Stimulated activated CD8-positive, alpha-beta memory T cell treated with anti-CD3 and anti-CD28 coated beads, Interleukin-7, amount 100 ng/mL, for 1 hour (primary cell): ENCODE results near the gene POU6F2.

Source experiments
- DNase-seq, 2 donors: peaks; one replicate each; pipeline ENCODE4 v3.0.0-alpha.2; 2020; ENCODE audit warnings: low read depth in 2 of 2

The POU6F2 gene

DNA sequence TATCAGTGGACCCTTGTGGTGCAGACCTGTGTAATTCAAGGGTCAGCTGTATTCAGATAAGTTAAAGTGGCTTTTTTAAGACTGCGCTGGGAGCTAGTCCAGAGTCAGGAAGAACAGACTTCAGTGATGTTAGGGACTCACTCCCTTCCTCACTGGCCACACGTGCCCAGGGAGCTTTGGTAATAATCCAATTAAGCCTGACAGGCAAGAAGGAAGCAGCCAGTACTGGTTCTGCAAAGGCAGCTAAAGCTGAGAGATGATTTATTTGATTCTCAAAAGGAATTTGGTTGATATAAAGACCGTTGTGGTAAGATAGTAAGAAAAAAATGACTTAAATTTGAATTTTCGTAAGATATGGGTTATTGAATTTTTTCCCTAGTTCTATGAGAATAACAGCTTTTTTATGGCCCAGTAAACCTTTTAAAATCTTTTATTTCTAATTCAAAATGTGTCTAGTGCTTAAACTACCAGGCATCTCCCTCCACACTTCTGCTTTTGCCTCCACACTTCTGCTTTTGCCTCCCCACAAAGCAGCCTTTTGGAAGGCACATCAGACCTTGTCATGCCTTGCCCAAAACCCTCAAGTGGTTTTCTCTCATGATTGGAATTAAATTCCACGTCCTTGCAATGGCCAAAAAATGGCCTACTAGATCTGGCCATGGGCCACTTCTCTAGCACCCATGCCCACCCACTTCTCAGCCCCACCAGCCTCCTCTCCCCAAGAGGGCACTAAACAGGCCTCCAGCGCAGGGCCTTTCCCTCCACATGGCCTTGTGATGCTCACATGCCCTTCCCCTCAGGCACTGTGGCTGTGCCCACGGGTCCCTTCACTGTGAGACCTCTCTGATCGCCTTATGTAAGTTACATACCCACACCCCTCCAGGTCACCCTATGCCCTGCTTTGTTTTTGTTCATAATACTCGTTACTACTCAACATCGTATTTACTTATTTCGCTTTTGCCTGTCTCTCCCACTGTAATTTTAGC, 92.5 kb downstream of the POU6F2 start:
- no peak for DNase-seq

DNA sequence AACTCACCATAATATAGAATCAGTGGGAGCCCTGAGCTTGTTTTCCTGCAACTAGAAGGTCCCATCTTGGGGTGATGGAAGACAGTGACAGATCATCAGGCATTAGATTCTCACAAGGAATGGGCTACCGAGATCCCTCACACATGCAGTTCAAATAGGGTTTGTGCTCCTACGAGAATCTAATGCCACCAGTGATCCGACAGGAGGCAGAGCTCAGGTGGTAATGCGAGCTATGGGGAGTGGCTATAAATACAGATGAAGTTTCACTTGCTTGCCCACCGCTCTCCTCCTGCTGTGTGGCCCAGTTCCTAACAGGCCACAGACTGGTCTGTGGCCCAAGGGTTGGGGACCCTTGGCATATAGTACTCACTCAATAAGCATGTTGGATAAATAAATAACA, 93.4 kb downstream of the POU6F2 start:
- DNase-seq: no peak

DNA sequence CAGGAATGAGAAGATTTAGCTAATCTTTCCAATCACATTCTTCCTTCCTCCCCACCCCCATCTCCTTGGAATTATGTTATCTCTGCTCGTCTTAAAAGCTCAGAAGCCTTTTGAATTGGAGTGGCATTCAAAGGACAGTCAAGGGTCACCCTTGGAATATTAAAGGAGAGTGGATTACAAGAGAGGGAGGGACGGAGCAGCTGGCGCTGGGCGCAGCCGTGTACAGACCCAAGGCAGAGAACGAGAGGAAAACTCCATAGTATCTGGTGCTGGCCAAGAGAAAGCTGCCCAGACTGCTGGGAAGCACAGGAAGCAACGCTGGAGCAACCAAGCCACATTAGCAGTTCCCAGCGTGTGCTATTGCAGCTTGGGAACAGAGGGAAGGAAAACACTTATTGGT, 95.7 kb downstream of the POU6F2 start:
- no peak for DNase-seq

- no peak for DNase-seq
These were observed 97.5 kb downstream of the POU6F2 start for GRCh38 chr7:39075210-39075609.

GRCh38 chr7:39083781-39084180, 106.1 kb downstream of the POU6F2 start:
- DNase-seq: no peak

GRCh38 chr7:39084349-39084748, 106.6 kb downstream of the POU6F2 start:
- no peak for DNase-seq

DNA sequence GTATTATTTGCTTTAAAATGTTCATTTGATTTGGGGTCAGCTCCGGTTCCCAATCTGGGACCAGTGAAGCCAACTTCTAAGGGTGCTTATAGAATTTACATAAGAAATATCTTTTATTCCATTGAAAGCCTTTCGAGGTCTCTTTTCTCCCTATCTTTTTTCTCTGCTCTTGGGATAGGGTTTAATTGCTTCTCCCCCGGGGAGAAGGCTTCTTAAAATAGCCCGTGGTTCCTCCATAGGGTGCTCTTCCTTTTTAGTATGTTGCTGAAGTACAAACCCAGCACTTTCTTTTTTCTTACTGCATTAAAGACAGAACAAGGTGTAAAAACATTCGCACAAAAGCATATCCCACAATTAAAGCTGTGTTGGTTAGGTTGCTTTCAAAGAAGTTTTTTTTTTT, 107.5 kb downstream of the POU6F2 start:
- no peak for DNase-seq

- no peak for DNase-seq
These were observed 107.9 kb downstream of the POU6F2 start for GRCh38 chr7:39085590-39086049.

DNA sequence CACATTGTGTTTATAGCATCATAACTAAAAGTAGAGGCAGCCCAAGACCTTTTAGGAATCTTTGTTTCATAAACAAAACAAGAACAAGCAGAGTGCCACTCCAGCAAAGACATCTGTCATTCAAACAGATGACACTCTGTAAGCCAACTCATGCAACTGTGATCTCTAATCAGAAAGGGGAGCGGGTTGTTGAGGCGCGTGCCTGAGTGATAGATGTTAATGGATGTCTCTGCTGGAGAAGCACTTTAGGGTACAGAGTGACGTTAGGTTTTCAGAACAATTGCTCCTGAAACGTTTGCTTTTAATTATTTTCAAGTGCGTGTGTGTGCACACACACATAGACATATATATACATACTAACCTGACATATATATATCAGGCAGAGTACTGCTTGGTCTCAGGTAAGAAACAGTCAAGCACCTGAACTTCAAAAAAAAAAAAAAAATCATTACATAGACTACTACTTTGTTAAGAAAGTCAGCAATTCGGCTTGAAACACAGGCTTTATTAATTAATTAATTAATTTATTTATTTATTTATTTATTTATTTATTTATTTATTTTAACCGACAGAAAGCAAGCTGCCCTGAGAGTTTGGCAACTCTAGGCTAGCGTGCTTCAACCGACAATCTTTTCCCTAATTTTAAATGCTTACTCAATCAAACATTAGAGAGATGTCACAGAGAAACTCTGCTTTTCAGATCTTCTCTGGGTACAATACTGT, 109.1 kb downstream of the POU6F2 start:
- DNase-seq: no peak

DNA sequence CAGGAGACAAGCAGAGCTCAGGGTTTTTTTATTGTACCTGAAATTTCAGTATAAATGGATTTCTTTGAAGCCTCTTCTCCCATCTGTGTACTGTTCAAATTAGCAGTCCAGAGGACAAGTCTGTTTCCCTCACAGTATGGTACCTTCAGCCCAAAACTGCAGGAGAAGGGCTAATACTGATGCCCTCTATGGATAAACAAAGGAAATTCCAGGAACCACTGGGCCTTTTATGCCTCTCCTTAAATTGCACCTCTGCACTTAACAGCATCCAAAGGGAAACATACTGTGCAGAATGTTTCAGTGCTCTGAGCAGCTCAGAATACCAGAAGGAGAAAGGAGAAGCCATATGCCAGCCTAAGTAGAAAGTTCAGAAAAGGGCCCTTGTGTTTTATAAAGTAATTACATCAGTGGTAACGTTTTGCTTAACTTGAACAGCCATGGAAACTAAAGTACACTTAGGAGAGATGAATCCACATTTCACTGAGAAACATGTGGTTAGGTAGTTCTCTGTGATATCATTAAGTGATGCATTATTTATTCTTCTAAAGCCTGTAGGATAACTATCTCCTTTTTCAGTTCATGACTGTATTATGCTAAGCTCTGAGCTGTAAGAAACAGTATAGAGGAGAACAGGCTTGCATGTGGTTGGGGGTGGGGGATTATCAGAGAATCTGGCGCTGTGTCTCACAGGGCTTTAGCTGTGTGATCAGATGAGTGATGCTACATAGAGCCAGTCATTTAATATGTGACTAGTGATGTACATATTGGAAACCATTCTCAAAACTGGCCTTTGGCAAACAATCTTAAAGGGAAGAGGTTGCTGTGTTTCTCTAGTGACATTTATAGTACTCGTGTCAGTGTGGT, 111.3 kb downstream of the POU6F2 start:
- DNase-seq: no peak

DNA sequence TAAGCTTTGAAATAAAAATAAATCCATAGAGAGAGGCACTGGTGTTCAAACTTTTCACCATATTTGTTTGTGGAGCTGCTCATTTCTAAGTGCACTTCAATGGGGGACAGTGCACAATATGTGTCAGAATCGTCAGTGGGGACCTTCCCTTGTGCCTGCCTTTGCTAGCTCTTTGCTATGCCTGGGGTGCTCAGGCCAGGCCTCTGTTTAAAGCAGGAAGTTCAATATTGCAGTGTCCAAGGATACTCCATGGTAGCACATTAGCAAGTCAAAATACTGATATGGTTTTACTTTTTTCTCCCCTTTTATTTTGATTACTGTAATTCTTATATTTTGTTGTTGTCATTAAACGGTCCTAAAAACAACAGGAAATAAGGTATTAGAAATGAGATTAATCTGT, 113.4 kb downstream of the POU6F2 start:
- DNase-seq: no peak

GRCh38 chr7:39091774-39092173, 114.1 kb downstream of the POU6F2 start:
- no peak for DNase-seq

- DNase-seq: no peak
These were observed 117.0 kb downstream of the POU6F2 start for GRCh38 chr7:39094731-39095130.

GRCh38 chr7:39095875-39096619, 118.3 kb downstream of the POU6F2 start:
- DNase-seq: no peak

GRCh38 chr7:39098506-39098905, 120.8 kb downstream of the POU6F2 start:
- no peak for DNase-seq

DNA sequence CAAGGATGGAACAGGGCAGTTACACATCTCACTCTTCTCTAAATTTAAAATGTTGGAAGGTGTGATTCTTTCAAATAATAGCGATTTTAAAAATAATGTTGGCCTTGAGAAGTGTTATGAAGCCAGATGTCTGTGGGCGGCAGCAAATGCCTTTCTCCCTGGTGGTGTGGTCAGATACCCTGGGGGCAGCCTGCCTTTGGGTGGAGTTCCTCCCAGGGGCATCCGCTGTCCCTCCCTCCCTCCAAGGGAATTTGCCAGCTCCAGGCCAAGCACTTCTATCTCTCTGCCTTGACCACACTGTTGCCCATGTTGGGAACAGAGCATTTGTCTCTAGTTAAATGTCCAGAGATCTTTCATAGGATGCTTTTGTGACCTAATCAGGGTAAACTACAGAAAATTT, 121.4 kb downstream of the POU6F2 start:
- no peak for DNase-seq

DNA sequence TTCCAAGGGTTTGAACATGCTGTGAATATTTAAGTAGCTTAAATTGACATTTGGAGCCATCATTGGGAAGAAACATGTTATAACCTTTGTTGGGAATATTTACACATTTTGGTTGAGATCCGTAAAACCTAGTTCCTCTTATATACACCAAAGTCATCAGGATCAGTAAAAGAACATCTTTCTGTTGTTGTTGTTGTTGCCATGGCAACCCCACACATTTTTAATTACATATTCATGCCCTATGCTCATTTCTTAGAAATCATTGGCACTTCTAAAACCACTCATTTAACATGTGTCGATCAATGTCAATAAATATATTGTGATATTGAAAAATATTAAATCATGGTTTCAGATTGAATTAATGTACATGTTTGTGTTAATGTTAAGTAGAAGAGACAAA, 122.6 kb downstream of the POU6F2 start:
- no peak for DNase-seq

DNA sequence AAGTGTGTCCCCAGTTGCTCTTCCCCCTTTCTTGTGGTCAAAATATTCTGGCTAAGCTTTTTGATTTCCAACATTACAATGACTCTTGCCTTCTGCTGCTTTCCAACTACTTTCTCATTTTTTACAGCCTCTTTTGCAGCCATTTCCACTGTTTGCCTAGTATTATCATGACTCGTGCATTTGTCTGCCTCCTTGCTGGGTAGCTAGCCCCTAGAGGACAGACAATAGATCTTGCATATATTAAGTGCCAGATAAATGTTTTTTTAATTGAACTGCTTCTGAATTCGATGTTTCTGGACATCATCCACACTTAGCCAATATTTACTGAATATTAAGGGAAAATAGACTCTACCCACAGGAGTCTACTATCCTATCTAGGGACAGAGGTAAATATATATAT, 124.5 kb downstream of the POU6F2 start:
- DNase-seq: no peak

GRCh38 chr7:39105720-39106119, 128.0 kb downstream of the POU6F2 start:
- no peak for DNase-seq

- no peak for DNase-seq
These were observed 148.1 kb downstream of the POU6F2 start for GRCh38 chr7:39125846-39126245.

- DNase-seq: no peak
These were observed 149.3 kb downstream of the POU6F2 start for GRCh38 chr7:39127058-39127457.
